RKO (cell line): Measurements from ENCODE around the gene HES5.

Experiments used
- DNase-seq: peaks from one replicate; pipeline ENCODE4 v3.0.0-alpha.2; 2016; ENCODE audit warnings: low spot score

Gene HES5

DNA sequence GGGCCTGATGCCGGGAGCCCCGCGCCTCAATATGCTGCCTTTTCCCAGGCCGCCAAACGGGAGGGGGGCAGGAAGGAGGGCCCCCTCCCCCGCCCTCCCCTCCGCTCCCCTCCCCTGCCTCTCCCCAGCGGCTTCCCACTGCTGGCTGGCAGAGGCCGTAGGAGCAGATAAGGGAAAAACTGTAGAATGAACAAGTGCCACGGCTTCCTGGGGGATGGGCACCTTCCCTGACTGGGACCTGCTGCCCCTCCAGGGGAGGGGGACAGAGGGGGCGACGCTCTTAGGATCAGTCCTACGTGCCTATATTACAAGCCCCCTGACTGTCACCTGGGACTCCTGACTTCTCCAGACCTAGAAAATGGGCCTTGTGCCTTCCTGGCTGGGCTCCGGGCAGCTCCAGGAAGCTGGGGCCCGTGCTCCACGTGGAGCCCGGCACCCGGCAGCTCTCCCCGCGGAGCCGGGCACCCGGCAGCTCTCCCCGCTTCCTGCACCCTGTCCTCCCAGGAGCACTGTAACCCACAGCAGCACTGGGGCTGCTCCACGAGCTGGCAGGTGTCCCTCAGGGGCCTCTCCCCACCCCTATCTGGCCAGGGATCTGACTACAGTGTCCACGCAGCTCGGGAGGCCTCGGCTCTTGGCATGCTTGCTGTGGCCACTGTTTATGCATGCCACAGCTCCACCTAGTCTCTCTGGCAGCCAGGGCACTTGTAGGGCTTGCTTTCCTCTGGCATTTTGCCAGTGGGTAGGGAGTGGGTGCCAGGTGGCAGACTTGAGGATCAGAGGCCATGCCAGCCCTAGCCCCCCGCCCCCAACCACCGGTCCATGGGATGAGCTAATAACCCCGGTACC lies 674 bp upstream of the HES5 start:
- no peak for DNase-seq

DNA sequence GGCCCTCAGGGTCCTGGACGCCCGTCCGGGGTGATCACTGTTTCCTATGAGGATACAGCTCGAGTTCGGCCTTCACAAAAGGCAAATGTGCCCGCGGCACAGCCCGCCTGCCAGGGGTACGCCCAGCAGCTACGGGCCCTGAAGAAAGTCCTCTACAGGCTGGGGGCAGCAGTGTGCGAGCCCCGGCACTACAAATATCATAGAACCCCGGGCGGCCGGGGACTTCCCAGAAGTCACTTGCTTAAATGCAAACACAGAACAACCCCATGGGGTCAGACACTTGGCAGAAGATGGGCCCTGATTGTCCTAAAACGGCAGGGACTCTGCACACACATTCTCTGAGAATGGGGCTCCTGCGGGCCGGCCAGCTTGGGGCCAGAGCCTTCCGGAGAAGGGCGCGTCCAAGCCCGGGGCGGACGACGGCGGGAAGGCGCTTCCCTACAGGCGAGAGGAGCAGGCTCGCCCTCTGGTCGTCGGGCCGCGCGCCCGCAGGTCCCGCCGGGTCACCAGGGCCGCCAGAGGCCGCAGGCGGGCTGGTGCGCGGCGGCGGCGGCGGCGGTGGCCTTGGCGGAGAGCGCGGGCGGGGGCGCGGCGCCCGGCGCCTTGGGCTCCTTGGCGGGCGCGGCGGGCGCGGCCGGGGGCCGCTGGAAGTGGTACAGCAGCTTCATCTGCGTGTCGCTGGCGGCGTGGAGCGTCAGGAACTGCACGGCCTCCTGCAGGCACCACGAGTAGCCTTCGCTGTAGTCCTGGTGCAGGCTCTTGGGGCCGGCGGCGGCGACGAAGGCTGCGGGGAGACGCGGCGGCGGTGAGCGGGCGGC lies 888 bp downstream of the HES5 start:
- no peak for DNase-seq

DNA sequence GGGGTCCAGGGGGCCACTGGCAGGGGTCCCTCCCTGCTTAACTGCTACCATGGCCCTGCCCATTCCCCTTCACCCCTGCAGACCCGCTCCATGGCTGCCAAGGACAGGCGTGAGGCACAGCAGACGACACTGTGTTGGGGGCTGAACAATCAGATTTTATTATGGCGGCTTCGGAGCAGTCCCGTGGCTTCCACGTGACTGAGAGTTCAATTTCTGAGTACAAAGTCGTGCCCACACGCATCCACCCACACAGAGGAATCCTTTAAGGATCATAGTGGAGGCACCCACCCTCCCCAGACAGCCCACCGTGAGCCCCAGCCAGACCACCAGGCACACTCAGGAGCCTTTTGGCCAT lies 1.5 kb downstream of the HES5 start:
- DNase-seq: no peak

DNA sequence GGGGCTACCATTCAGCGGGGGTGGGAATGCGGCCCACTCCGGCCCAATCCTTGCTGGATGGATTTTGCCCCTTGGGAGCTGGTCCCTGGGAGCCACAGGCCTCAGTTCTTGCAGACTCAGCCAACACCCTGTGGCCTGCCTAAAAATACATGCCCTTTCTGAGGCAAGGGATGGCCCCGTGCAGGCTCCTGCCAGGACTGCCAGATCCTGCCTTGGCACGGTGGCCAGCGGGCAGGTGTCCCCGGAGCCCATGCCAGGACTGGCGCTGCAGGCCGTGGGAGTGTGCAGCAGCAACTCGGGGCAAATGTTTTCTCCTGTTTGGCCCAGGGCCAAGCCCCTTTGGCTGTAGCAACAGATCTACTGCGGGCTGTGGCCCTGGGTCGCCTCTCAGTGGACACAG lies 2.0 kb downstream of the HES5 start:
- no peak for DNase-seq

DNA sequence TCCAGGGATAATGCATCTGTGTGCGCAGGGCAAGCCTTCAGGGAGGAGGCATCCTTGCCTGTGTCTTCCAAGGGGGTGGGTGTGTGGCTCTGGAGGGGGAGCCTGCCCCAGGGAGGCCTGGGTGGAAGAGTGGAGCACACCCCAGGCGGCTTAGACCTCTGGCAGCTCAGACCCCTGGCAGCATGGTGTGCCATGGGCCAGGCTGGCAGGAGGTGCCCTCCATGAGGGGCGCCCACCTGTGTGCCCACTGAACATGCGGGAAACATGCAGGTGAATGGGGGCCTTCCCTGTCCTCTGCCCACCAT lies 2.6 kb downstream of the HES5 start:
- no peak for DNase-seq

DNA sequence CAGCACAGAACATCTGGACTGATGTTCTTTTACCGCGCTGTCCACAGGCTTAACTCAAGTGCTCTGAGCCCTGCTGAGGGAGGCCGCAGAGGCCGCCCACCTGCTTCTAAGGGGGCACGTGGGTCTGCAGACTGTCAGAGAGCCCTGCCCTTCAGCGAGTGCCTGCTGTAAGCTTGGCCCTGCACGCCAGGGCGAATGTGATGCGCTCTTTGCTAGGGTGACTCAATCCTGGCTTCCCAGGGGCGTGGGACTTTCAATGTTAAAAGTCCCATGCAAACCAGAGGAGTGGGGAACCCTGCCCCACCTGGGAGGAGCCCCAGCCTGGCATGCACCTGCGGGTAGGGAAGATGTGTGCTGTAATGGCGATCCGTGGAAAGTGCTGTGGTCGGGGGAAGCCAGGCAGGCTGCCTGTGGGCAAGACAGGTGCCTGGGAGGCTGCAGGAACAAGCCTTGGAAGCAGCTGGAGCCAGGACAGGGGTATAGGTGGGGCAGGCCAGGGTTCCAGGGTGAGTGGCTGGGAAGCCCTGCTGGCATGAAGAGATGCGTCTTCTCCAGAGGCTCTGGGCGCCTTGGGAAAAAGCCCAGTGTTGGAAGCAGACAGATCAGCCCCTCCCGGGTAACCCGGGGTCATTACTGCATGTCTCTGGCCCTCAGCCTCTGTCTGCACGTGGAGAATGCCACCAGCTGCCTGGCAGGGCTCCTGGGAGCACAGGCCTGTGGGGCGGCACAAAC lies 3.1 kb downstream of the HES5 start:
- DNase-seq: peak; percentile 72

DNA sequence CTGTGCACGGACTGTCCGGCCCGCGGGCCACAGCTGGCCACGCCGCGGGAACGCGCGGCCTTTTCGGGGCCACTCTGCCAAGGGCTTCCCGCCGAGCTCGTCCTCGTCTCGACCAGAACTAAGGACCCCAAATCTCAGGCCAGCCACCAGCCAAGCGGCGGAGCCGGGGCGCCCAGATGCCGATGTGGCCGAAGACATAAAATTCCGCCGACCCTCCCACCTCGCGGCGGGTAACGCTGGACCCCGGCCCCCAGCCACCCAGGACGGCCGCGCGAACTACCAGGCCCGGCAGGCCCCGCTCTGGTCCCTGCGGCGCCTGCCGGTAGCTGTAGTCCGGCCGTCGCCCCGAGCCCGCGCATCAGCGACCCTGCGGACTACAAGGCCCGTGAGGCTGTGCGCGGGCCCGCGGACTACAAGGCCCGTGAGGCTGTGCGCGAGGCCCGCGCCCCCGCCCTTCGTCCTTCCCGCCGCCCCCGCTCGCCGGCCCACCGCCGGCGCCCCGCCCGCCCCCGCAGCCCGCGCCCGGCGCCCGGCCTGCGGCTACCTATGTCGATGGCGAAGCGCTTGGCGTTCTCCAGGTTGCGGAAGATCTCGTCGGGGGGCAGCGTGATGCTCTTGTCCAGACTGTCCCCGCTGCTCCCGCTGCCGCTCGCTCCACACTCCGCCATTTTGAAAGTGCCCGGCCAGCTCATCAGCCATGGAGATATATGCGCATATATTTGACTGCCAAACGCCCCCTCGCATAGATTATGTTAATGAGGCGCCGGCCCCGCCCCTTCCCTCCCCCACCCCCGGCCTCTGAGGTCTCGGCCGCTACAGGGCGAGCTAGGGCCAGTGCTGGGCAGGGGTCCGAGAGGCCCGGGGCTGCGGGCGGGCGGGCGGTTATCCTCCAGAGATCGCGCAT lies 3.9 kb downstream of the HES5 start, which contains the start of gene PANK4:
TSS of gene PANK4 (minus strand) at position 677 of the 904 bp plus-strand sequence. CDS start at position 668, 9 bp downstream.
- peak; percentile 93 for DNase-seq

DNA sequence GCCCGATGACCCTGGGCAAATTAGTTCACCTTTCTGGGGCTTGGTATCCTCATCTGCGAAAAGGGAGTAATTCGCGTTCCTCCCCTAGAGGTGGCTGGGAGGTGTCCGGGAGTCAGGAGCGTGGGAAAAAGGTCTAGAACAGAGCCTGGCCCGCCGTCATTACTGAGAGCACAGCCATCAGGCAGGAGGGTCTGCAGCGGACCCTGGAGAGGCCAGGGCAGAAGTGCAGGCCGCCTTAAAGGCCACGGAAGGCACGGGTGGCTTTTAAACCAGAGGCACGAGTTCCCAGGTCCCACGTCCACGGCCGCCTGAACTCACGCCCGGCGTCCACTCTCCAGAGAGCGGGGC lies 4.5 kb downstream of the HES5 start:
- DNase-seq: no peak

DNA sequence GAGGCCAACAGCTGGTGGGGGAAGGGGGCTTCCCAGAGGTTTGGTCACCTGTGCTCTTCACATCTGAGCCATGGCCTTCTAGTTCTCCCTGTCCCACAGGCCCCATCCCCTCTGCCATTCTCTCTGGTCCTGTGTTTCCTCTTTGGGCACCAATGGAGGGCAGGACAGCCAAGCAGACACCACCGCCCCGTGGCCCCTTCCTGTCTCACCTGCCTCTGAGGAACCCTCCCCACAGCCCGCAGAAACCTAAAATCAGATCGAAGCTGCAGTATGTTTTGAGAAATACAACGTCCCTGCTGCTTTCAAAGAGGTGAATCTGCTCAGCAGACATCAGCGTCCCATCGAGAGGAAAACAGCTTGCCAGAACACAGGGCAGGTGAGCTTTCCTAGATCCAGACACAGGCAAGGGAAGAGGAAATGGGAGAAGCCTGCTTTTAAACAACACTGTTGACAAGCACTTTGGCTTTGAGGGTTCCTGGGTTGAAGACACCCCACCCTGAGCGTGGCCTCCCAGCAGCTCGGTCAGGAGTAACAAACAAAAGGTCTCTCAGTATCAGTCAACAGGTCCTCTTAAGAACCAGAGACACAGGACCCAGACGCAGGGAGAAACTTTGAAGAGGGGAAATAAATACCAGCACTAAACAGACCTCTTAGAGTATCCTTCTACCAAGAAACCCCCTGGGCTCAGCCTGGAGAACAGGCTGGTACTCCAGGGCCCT lies 6.0 kb downstream of the HES5 start:
- DNase-seq: no peak

DNA sequence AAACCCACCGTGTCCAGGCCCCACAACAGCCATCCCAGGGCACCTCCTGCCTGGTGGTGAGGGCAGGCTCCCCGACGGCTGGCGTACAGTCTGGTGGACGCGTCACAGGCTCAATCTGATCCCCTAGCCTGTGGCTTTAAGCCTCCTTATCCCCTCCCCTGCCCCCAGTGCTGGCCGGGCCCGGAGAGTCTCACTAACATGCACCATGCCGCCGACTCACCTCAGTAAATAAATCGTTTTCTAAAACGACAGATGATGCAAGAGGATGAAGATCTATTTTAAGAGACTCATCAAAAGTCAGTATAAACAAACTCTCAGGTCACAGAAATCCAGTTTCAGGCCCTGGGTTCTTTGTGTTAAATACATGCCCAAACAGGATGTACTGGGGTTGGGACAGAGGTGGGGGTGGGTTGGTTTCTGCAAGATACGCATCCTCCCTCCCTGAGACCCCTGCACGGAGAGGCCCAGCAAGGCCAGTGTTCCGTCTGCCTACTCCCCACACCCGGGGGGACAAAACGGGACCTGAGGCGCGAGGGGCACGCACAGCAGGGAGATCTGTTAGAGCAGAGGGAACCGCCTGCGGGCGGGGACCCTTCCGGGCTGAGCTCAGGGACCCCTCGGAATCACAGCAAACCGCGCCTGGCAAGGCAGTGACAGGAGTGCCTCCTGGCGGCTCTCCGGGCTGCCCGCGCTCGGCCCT lies 6.7 kb downstream of the HES5 start:
- DNase-seq: no peak

DNA sequence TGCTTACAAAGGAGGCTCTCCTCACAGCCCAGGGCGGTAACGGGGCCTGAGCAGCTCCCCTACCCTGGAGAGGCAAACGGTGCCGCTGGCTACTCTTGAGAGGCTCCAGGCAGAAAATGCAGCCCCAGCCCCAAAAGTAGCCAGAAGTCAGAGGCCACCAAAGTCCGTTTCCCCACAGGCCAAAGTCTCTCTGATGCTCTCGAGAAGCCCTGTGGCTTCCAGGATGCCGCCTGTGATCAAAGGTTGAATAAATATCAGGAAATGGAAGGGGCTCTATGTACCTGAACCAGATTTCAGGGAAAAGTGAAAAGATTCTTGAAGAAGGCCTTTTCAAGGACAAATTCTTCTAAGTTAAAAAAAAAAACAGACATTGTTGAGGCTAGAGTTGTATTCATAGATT lies 7.8 kb downstream of the HES5 start:
- DNase-seq: no peak

DNA sequence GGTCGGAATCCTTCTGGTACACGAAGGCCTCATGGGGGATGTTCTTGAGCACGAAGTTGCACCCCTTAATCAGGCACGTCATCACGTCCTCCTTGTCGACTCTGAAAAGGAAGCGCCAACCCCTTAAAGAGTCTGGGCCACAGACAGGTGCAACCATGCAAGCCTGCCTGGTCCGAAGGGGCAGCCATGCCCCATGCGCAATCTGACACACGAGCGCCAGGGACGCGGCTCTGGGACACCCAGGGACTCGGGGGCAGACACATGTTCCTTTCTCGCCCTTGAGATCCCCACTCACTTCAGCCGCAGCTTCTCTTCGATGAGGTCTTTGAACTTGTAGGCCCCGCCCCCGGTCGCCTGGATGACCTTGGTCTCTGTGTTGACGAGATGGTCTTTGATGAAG lies 9.3 kb downstream of the HES5 start:
- DNase-seq: no peak

DNA sequence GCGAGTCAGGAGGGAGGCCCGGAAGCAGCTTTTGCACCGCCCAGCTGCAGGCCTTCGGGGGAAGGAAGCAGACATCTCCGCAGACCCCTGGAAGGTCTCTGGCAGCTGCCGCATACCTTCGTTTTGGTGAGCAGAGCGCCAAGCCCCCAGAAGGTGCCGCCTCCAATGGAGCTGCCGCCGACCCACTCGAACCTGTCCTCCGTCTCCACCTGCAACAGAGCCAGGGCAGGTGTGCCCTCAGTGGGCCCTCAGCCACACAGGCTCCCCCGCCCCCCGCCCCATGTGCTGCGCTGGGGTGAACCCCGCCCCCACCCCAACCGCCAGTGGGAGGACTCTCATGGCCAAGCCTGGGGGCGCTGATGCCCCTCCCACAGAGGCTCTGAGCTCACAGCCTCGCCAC lies 9.9 kb downstream of the HES5 start:
- DNase-seq: no peak

DNA sequence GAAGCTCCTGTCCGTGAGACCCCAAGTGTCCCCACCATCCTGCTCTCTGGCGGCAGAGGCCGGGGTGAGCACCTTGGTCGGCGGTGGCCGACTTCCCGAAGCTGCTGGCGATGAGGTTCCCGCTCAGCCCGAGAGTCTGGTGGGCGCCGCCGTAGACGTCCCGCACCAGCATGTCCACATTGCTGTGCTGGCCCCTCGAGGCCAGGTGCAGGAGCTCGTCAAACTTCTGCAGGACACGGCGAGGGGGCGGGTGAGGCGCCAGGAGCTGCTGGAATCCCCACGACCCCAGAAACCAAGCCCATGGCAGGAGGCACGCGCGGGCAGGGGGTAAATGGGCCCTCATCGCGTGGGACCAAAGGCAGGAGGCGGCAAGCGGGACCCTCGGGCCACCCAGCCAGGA lies 10.3 kb downstream of the HES5 start:
- no peak for DNase-seq

DNA sequence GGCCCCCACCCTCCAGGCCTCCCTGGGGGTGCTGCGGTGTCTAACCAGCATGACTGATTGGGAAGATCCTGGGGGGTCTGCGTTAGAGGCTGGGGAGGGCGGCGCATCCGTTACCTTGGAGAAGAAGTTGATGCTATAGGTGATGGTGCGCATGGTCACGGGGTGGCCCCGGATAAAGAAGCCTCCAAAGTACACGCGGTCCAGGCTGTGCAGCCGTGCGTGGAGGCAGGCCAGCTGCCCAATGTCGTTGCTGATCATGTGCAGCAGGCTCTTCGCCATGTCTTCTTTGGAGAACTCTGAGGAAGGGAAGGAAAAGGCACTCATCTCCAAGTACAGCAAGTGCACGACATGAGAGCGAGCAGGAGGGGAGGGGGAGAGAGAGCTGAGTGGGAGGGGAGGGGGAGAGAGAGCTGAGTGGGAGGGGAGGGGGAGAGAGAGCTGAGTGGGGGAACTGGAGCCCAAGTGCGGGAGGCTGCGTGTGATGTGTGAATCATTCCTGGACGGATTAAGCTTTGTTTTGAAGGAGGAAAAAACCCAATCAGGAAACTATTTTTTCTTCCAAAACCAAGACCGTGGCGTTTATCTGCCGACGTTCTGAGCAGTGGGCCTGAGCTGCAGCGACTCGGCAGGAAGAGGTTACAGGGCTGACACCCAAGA lies 10.9 kb downstream of the HES5 start:
- no peak for DNase-seq

DNA sequence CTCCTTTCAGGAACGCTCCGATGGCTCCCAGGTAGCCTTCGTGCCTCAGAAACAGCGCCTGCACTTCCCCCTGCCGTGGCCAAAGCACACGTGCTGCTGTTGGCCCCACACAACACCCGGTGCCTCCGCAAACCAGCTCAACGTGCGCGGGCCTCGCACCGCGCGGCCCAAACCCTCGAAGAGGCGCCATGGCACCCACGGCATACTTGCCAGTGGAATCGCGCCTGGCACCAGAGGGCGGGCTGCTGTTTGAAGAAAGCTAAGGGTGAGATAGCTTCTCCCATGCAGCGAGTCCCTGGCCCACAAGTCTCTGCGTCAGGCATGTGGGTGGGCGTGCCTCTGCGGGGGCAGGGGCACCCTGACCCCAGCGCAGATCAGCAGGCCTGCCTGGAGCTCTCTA lies 11.5 kb downstream of the HES5 start:
- no peak for DNase-seq

DNA sequence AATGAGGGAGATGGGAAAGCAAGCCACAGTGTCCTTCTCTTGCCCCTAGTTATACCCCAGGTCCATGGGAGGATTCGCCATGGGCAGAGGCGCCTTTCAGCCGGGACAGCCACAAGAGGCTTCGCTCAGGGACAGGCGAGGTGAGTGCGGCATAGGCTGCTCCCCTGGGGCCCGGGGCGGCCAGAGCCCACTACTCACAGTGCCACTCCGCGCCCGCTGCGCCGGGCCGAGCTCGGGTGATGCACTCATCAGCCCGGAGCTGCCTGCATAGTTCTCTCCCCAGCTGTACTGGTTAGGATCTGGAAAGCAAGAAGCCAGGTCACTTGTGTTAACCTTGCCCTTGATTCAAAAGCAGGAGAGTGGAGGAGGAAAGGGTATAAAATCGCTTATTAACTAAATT lies 12.1 kb downstream of the HES5 start:
- no peak for DNase-seq

DNA sequence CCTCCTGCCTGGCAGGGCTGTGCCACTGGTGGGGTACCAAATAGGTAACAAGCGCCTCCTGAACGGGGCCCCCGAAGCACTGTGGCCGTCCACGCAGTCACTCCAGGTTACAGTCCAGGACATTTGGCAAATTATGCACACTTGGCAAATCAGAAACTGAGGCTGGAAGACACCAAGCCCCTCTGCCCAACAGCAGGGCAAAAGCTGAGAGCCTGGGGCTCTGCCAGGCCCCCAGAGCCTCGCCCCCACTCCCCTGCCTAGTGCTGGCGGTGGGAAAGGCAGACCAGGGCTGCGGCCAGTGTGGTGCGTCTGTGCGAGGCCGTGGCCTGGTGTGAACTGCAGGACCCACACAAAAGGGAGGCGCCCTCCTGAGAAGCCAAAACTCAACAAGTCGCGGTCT lies 13.1 kb downstream of the HES5 start:
- no peak for DNase-seq

DNA sequence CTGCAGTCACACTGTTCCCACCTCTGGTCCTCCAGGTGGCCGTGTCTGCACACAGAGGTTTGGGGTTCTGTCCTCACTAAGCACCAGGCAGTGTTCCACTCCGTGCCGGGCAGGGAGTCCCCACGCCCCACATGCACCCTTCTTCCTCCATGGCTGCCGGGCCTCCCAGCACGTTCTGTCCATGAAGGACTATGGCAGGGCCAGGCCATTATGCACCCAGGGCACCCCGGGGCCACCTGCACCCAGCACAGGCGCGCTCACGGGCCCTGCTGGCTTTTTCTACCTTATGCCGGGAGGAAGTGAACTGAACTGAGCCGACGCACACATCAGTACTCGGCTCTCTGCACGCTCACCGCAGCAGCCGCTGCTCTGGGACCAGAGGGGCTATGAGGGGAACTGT lies 13.9 kb downstream of the HES5 start:
- no peak for DNase-seq

DNA sequence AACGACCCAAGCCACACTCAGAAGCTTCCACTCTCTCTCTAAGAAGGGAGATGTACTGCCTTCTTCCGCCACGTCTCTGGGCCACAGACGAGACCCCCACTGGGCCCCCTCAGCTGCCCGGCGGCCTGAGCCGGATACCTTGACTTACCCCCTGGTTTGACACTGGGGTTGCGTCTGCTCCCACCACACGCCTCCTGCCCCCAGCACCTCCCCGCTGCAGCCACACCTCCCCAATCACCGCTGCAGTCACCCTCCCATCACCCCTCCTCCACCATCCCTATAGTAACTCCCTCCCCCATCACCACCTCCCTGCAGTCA lies 14.3 kb downstream of the HES5 start:
- no peak for DNase-seq
